Stimulated activated CD8-positive, alpha-beta memory T cell treated with anti-CD3 and anti-CD28 coated beads, Interleukin-7, amount 100 ng/mL, for 24 hours (primary cell): Measurements from ENCODE around the gene SLCO1A2.
"Not testable (repeated sequence)": the region's sequence is repeated elsewhere in the genome, so short reads cannot be mapped to it uniquely, and the experiment has no call there.

ENCODE experiments used
- DNase-seq: peaks from one replicate; pipeline ENCODE4 v3.0.0-alpha.2; 2020; ENCODE audit warnings: low read depth

Gene SLCO1A2, protein sequence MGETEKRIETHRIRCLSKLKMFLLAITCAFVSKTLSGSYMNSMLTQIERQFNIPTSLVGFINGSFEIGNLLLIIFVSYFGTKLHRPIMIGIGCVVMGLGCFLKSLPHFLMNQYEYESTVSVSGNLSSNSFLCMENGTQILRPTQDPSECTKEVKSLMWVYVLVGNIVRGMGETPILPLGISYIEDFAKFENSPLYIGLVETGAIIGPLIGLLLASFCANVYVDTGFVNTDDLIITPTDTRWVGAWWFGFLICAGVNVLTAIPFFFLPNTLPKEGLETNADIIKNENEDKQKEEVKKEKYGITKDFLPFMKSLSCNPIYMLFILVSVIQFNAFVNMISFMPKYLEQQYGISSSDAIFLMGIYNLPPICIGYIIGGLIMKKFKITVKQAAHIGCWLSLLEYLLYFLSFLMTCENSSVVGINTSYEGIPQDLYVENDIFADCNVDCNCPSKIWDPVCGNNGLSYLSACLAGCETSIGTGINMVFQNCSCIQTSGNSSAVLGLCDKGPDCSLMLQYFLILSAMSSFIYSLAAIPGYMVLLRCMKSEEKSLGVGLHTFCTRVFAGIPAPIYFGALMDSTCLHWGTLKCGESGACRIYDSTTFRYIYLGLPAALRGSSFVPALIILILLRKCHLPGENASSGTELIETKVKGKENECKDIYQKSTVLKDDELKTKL

DNA sequence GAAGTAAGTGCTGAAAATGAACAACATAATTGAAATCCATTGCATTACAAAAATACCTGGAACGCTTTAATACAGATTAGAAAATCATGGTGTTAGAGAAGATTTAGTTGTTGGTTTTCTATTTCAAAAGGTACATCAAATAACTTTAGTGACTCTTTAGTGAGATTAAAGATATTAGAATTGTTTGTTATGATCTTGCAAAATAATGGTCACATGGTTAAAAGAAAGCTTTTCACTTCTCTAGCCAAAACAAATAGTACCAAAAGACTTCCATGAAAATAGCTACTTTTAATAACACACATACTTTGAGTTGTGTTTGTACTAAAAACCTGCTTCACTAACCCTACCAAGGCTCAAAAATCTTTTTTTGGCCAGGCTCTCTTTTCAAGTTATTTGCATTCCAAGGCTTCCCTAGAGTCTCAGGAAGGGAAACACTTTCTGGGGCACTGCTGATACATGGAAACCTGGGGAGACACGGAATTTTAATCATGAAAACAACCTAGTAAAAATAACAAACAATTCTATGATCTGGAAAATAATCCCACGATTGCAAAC, at the start of gene SLCO1A2:
TSS of gene SLCO1A2 (minus strand) at position 147 of the 555 bp plus-strand sequence. CDS start 270 bp downstream, outside the sequence.
- no peak for DNase-seq

- no peak for DNase-seq
These were observed 49.5 kb upstream of the SLCO1A2 start for GRCh38 chr12:21384261-21384660.

DNA sequence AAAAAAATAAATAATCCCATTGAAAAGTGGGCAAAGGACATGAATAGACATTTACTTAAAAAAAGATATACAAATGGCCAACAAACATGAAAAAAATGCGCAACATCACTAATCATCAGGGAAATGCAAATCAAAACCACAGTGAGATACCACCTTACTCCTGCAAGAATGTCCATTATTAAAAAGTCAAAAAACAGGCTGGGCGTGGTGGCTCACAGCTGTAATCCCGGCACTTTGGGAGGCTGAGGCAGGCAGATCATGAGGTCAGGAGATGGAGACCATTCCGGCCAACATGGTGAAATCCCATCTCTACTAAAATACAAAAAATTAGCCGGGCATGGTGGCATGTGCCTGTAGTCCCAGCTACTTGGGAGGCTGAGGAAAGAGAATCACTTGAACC, 46.6 kb upstream of the SLCO1A2 start:
- not testable (repeated sequence) for DNase-seq

GRCh38 chr12:21379218-21379617, 44.5 kb upstream of the SLCO1A2 start:
- no peak for DNase-seq

DNA sequence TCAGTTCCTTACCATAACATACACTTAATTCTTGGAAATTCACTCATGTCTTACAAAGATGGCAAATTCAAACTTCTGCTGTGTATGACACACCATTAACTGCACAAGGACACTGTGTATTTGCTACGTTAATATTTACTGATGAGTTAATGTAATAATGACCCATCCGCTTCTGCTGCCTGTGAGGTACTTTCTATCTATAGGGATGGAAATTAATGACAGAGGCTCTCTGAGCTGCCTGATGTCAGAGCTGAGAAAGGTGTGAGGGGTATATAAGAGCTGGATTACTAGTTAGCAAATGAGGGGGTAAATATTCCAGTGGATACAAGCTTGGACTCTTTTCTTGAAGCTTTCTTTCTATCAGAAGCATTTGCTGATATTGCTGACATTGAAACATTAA, 37.9 kb upstream of the SLCO1A2 start, which contains the start of gene IAPP:
TSS of gene IAPP (plus strand) at position 301 of the 400 bp plus-strand sequence. CDS start 450 bp downstream, outside the sequence.
- DNase-seq: no peak

GRCh38 chr12:21370845-21371449, 36.2 kb upstream of the SLCO1A2 start:
- DNase-seq: no peak

- DNase-seq: no peak
These were observed 34.6 kb upstream of the SLCO1A2 start for GRCh38 chr12:21369141-21369980.

GRCh38 chr12:21360632-21361031, 25.9 kb upstream of the SLCO1A2 start:
- not testable (repeated sequence) for DNase-seq

GRCh38 chr12:21354641-21355040, 19.9 kb upstream of the SLCO1A2 start:
- DNase-seq: no peak

GRCh38 chr12:21353948-21354347, 19.2 kb upstream of the SLCO1A2 start:
- no peak for DNase-seq

GRCh38 chr12:21353487-21353886, 18.8 kb upstream of the SLCO1A2 start:
- DNase-seq: no peak

- DNase-seq: no peak
These were observed 16.3 kb upstream of the SLCO1A2 start for GRCh38 chr12:21350975-21351374.

DNA sequence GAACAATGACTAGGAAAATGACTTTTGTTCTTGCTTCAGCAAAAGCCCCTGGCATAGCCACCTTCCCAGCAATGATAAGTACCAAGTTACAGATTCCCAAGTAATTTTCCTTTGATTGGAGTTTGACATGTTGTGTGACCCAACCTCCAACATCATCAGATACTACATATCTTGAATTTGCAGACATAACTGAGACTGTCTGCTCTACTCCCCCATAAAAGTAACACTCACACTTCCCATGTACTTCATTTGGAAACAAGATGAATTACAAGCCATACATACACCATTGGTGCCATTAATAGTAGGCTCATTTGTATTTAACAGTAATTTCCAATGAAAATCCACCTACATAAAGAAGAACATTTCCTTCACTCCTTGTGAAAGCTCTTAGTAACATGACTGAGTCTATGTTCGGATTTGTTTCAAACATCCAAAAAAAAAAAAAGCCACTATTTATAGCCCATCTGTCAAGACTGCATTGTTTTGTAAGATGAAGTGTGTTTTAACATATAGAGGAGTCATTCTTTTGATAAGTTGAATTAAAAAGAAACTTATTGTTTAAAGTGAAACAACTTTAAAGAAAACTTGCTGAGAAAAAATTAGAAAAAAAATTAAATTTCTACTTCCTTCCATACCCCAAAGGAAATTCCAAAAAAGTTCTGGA, 12.0 kb upstream of the SLCO1A2 start:
- DNase-seq: no peak

DNA sequence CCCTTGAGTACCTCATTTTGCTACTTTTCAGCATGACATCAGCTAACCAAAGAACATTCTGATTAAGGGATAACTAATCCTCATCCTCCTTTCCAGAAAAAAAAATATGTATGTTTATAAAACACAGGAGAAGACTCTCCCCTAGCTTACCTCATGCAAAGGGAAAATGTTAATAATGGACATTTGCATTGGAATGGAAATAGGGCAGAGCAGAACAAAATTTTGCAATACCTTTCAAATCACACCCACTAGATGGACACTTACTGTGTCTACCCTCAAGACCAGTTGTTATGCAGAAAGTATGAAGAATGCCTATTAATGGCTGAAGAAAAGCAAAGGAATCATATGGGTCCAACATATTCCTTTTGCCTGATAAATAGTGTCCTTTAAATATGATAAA, 8.9 kb upstream of the SLCO1A2 start:
- DNase-seq: no peak

- DNase-seq: no peak
These were observed 7.1 kb upstream of the SLCO1A2 start for GRCh38 chr12:21341769-21342168.

GRCh38 chr12:21340403-21340802, 5.7 kb upstream of the SLCO1A2 start:
- DNase-seq: no peak

GRCh38 chr12:21339921-21340320, 5.2 kb upstream of the SLCO1A2 start:
- DNase-seq: no peak

DNA sequence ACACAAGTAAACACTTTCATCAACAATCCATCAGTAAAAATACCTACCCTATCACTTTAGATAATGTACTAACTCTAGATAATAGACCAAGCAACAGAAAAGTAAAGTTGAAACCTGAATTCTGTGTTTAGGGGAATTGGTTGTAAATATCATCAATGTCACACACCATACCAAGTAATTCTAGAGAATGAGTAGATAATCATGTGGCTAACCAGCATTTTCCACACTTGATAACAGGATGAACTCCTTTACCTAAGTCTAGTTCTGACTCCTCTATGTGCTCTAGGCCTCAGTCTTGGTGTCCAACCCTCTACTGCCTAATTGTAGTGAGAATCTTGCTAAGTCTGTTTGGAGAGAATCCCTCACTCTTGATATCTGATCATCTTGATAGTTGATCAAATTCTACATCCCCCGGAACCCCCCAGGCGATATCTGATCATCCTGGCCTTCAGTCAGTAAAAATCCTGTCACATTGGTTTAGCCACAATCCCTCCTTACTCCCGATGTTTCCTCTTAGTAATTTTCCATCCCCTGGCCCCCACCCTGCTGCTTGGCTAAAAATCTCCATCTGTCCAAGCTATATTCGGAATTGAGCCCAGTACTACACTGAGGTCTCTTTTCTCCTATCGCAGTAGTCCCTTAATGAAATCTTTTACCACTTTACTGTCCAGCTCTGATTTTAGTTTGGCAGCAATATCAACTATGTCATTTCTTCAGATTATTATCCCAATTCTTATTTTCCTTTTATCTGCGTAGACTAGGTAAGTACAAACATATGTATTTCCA, 3.4 kb upstream of the SLCO1A2 start:
- DNase-seq: no peak

- no peak for DNase-seq
These were observed 2.7 kb upstream of the SLCO1A2 start for GRCh38 chr12:21337453-21337852.

- DNase-seq: no peak
These were observed 1.9 kb upstream of the SLCO1A2 start for GRCh38 chr12:21336656-21337055.
